K562 (cell line): ENCODE results near the gene MBD1. TPM values are rescaled to one million over a fixed set of nuclear protein-coding genes. Genes with fewer than 3 reads are reported as not detected.

Experiments used
- ATAC-seq: fragments of 200-7000 bp; cut with Tn5 transposase; 3 replicates; pipeline ENCODE4 v1.9.1; 2020; ENCODE audit warnings: moderate library complexity
- BruUV-seq: library from RNA; stranded (reverse); fragments of 400-500 nt; replicated peaks from 2 replicates; lab custom pipeline; 2021; lab: Mats Ljungman, UMichigan
- CTCF ChIA-PET: fragments of 300-600 bp; formaldehyde crosslinking; extraction: SDS; loops from one replicate; lab custom pipeline; 2021; ENCODE audit warnings: low intra/inter-chr PET ratio; lab: Yijun Ruan, JAX
- POLR2A ChIA-PET: fragments of 300-600, 350-650 bp; sonication (Branson Sonifier 250); formaldehyde crosslinking; extraction: SDS; loops from one replicate; lab custom pipeline; 2021; ENCODE audit warnings: antibody characterized with exemption, inconsistent platforms; lab: Yijun Ruan, JAX
- DNase-seq, 4 experiments: peaks; one replicate each; pipeline versions ENCODE4 v3.0.0 to v3.0.0-alpha.2; 2011 to 2018; ENCODE audit warnings: low spot score in 3 of 4, mixed read lengths in 3 of 4; ENCODE audit errors: extremely low read depth in 1 of 4
- FAIRE-seq: peaks from 2 replicates; lab custom pipeline; 2011; peaks lifted over from hg19 to GRCh38; lab: Jason Lieb, UNC
- H2AFZ ChIP-seq: 2 replicates; pipeline ENCODE4 v1.6.0; 2011; ENCODE audit warnings: low read depth, low read length, control low read depth, inconsistent platforms
- H3K27ac ChIP-seq: fragments of 200-600 bp; 3 replicates; pipeline ENCODE4 v1.8.0; 2011; ENCODE audit warnings: low read depth, mild to moderate bottlenecking, control low read depth, inconsistent platforms, low read length, moderate library complexity, mixed read lengths; ENCODE audit errors: extremely low read depth
- H3K27me3 ChIP-seq, 2 experiments: fragments of 300-600 bp in 1 of 2; 2 replicates in 1 of 2; 3 replicates in 1 of 2; pipeline versions ENCODE4 v1.6.0 to v1.8.0; 2011; ENCODE audit warnings: inconsistent platforms in 2 of 2, low read length in 2 of 2, mild to moderate bottlenecking in 1 of 2, mixed read lengths in 1 of 2, moderate library complexity in 1 of 2; ENCODE audit not compliant: control insufficient read depth in 2 of 2, insufficient read depth in 2 of 2
- H3K36me3 ChIP-seq: fragments of 300-600 bp; 3 replicates; pipeline ENCODE4 v1.8.0; 2011; ENCODE audit warnings: mild to moderate bottlenecking, low read length, inconsistent platforms; ENCODE audit not compliant: control insufficient read depth, insufficient read depth
- H3K4me1 ChIP-seq, 2 experiments: fragments of 200-600 bp in 1 of 2; replicated peaks in 1 of 2; 2 replicates in 1 of 2; 3 replicates in 1 of 2; pipeline versions ENCODE4 v1.5.1 to v1.8.0; 2011; ENCODE audit warnings: inconsistent platforms in 2 of 2, low read length in 2 of 2, mild to moderate bottlenecking in 1 of 2, mixed read lengths in 1 of 2, moderate library complexity in 1 of 2; ENCODE audit not compliant: control insufficient read depth in 2 of 2, insufficient read depth in 2 of 2
- H3K4me2 ChIP-seq: 2 replicates; pipeline ENCODE4 v1.6.1; 2011; ENCODE audit warnings: low read length, control low read depth, inconsistent platforms, mixed read lengths; ENCODE audit not compliant: insufficient read depth
- H3K4me3 ChIP-seq: fragments of 200-600 bp; sonication (generic), shearing (Covaris generic); 2 replicates; pipeline ENCODE4 v1.5.1; 2016; ENCODE audit warnings: control low read depth, inconsistent platforms
- H3K79me2 ChIP-seq: fragments of 200-600 bp; 3 replicates; pipeline ENCODE4 v1.8.0; 2011; ENCODE audit warnings: low read length, inconsistent platforms; ENCODE audit not compliant: control insufficient read depth, insufficient read depth
- H3K9ac ChIP-seq, 2 experiments: 2 replicates each; pipeline versions ENCODE4 v1.6.0 to v1.6.1; 2011; ENCODE audit warnings: low read depth in 2 of 2, low read length in 2 of 2, control low read depth in 1 of 2, inconsistent platforms in 1 of 2, mild to moderate bottlenecking in 1 of 2, mixed read lengths in 1 of 2; ENCODE audit not compliant: insufficient read depth in 1 of 2
- H3K9me1 ChIP-seq: one replicate; pipeline ENCODE4 v1.6.0; 2011; ENCODE audit warnings: inconsistent platforms, mild to moderate bottlenecking, low read length, moderate library complexity; ENCODE audit not compliant: control insufficient read depth, insufficient read depth
- H3K9me3 ChIP-seq: replicated peaks from 2 replicates; pipeline ENCODE4 v1.5.1; 2011; ENCODE audit warnings: low read depth, low read length, inconsistent platforms; ENCODE audit not compliant: control insufficient read depth, insufficient read depth
- H4K20me1 ChIP-seq: replicated peaks from 2 replicates; pipeline ENCODE4 v1.6.1; 2011; ENCODE audit warnings: low read length, inconsistent platforms, mixed read lengths; ENCODE audit not compliant: control insufficient read depth, insufficient read depth
- ARID3A ChIP-seq: IDR thresholded peaks from 2 replicates; pipeline ENCODE4 v1.6.1; 2012; ENCODE audit warnings: low read depth, low read length, improper control_type of control experiment, borderline replicate concordance
- FOXO4 ChIP-seq: fragments of 450-650 bp; formaldehyde crosslinking; IDR thresholded peaks from 2 replicates; pipeline ENCODE4 v1.4.0; 2020; ENCODE audit warnings: mild to moderate bottlenecking, moderate library complexity
- MLLT1 ChIP-seq, 2 experiments: fragments of 450-650 bp; IDR thresholded peaks; 2 replicates each; pipeline ENCODE4 v1.6.1; 2016
- ZBTB5 ChIP-seq: fragments of 450-650 bp; IDR thresholded peaks from 2 replicates; pipeline ENCODE4 v1.6.1; 2017; ENCODE audit warnings: antibody characterized with exemption
- ZNF76 ChIP-seq: fragments of 250-450 bp; sonication (Bioruptor Pico); IDR thresholded peaks from 2 replicates; pipeline ENCODE4 v1.4.0; 2020; ENCODE audit warnings: mild to moderate bottlenecking, moderate library complexity, borderline replicate concordance
- WGBS: fragments of 100-300 bp; shearing (Covaris generic); methylation state at CpG from one replicate; pipeline ENCODE4 v1.1.6; 2016; ENCODE audit warnings: low coverage, mixed read lengths; ENCODE audit not compliant: insufficient coverage; ENCODE audit errors: missing lambda C conversion rate; 5-methylcytosine and 5-hydroxymethylcytosine counted together
- in situ Hi-C: fragments of 300-500 bp; cut with MboI; formaldehyde crosslinking; loops from 4 replicates; pipeline ENCODE4 v1.15.0; 2018; ENCODE audit warnings: inconsistent platforms, mixed read lengths
- intact Hi-C: fragments of 100-400 bp; cut with micrococcal nuclease; formaldehyde crosslinking; loops from 2 replicates; pipeline ENCODE4 v1.14.2; 2022
- polyA plus RNA-seq, 8 experiments: library from polyadenylated mRNA; depleted of rRNA in 4 of 8; stranded (reverse) in 5 of 8; unstranded in 3 of 8; fragments of >200 nt; fragmentation: Nextera tagmentation in 2 of 8; fragmentation: Illumina TruSeq in 1 of 8; extraction: Ambion mirVana in 2 of 8; extraction: Trizol in 1 of 8; gene quantifications; 2 replicates each; pipeline versions ENCODE4 v1.2.1 to v1.2.3, GENCODE V29; 2011 to 2014; ENCODE audit warnings: inconsistent platforms in 1 of 8, missing spikeins in 1 of 8
- total RNA-seq, 7 experiments: library from RNA; depleted of rRNA in 6 of 7; stranded (reverse); fragments of >200 nt in 6 of 7; fragmentation: Illumina TruSeq in 2 of 7; extraction: Trizol in 2 of 7; gene quantifications; 2 replicates each; pipeline versions ENCODE4 v1.2.1 to v1.2.3, GENCODE V29; 2011 to 2021; ENCODE audit warnings: low replicate concordance in 1 of 7

MBD1 gene
- total and polyA plus RNA-seq, 9 of the 15 experiments (the other 6 are each of a cell fraction or from before 2014, with no cell fraction given) = 3.0 to 59.7 (median 31.7) TPM

- ChIA-PET POLR2A (no interaction called here), CTCF (interaction anchor here (0.6 kb wide), 1 partner anchor 286 kb away, joined by 3 read pairs; no protein-coding TSS in a partner anchor)
- WGBS = 78% methylated on average over 4 of the region's 4 CpGs
- no peaks in the 10 kb centered on the region for H4K20me1 ChIP-seq
- H3K27ac ChIP-seq = no peak overlapping the region
- no peaks in the 10 kb centered on the region for H3K27me3 ChIP-seq
- no peaks in the 10 kb centered on the region for H3K9me1 ChIP-seq
- no peak overlapping the region for H3K4me3 ChIP-seq
- H2AFZ ChIP-seq = no peak overlapping the region; the same call in 1 of the 2 replicates
- H3K4me2 ChIP-seq = no peak overlapping the region
- no peak for TF ChIP-seq FOXO4
- TF ChIP-seq ARID3A = no peak
- no peak for TF ChIP-seq ZBTB5
- TF ChIP-seq MLLT1 (IDR thresholded peaks at IDR 0.05) = no peak
- TF ChIP-seq ZNF76 (CRISPR knock-in tag) = no peak
- ATAC-seq (no peak), FAIRE-seq (no peak), DNase-seq (no peak)
- H3K9me3 ChIP-seq = no peaks in the 10 kb centered on the region
- H3K4me1 ChIP-seq = peaks cover 3 to 20% of the 10 kb centered on the region in 2 experiments; a peak in 3 of 5 replicates
- intact Hi-C loops (loop anchor here (5.0 kb wide), 1 partner anchor 138 kb away; no protein-coding TSS in a partner anchor), in situ Hi-C loops (no loop called here)
- no peak overlapping the region for H3K9ac ChIP-seq
- BruUV-seq = no TSS peak
- peaks cover 17% of the 10 kb centered on the region for H3K79me2 ChIP-seq
- peaks cover 23% of the 10 kb centered on the region; the same call in 2 of the 3 replicates for H3K36me3 ChIP-seq
These were observed 7.8 kb upstream of the MBD1 start for GRCh38 chr18:50289108-50289443.
